Measurements from ENCODE around the gene CBLB.

The CBLB gene

DNA sequence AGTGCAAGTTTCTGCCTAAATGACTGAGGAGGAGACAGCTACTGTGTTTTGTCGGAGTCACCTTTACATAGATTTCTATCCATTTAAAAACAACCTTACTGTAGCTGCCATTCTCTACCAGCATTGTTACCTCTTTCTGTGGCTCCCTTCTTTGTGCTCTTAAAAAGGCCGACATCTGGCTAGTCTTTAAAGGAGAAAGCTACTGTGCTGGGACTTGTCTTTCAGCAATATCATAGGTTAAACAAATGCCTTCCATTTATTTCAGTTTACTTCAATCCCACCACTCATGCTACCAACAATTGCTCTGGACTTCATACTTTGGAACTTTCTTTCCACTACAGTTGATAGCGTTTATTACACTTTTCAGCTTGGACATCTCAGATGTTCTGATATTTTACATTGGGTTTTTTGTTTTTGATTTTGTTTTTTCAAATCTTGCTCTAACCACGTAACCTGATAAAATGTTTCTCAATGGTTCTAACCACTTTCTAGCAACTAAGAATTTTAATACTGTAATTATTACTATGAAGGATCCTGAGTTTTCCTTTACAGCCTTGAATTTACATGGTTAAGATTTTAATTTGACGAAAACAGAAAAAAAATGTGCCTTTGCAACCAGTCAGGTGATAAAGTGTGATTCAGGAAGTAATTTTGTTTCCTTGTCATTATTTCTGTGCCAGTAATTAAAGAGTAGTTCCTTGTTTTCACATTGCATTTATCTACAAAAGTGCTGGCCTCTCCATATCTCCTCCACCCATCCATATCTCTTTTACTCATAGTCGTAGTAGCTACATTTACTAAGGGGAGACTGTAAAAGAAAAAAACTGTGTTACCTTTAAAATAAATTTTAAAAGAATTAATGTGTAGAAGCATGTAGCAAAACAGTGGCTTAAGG, 1.3 kb upstream of the CBLB start:
- DNase-seq: peak in 2 of 4 experiments; percentile 31 to 43

DNA sequence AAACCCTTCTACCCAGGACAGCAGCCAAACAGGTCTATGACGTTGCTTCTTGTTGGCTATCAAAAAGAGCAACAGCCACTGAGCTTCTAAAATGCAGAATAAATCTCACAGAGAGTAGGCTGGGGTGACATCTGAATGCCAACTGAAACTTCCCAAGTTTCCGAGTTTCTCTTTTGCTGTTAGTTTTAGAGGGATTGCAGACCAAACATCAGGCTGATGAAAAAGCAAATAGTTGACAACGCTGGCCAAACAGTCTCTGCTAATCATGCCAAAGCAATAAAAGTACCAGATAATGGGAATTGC, 670 bp upstream of the CBLB start:
- no peak for DNase-seq

DNA sequence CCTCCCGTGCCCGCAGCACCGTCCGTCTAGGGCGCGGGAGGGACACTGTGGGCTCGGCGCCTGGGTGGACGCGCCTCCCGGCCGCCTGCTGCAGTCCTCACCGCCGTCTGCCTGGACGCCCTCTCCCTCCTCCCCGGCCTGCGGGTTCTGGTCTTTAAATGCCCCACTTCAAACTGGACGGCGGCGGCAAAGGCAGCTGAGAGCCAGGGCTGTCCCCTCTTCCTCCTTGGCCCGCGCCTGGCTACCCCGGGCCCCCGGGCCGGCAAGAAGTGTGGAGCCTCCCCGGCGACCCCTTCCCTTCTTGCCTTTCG, 426 bp downstream of the CBLB start:
- DNase-seq: peak; percentile 38 to 73 (median 60)

DNA sequence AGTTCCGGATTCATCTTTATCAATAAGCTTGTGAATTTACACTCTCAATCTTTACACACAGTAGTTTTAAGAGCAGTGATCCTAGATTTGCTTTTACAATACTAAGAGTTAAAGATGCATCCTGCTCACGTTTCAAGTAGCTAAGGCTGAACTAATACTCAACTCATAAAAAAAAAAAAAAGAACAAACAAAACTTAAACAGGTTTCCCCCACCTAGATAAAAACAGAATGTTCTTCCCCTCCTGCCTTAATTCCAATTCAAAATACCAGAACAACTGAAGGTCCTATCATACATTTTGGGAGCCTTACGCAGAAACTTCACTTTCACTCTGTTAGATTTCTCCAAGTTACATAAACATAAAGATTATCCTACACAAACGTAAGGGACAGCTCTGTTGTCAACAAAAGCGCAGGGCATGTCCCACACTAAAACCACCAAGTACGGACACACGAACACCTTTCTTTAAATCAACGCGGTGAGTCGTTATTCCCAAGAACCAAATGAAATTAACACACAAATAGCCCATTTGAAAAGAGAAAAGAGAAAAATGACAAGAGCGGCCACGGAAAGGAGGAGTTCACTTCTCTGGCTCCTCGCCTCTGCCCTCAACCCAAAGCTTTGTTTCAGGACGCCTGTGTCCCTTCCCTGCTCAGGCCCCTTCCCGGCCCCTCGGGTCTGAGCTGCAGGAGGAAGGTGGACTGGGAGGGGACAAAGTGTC, 941 bp downstream of the CBLB start:
- DNase-seq: peak in 1 of 4 experiments; percentile 10

DNA sequence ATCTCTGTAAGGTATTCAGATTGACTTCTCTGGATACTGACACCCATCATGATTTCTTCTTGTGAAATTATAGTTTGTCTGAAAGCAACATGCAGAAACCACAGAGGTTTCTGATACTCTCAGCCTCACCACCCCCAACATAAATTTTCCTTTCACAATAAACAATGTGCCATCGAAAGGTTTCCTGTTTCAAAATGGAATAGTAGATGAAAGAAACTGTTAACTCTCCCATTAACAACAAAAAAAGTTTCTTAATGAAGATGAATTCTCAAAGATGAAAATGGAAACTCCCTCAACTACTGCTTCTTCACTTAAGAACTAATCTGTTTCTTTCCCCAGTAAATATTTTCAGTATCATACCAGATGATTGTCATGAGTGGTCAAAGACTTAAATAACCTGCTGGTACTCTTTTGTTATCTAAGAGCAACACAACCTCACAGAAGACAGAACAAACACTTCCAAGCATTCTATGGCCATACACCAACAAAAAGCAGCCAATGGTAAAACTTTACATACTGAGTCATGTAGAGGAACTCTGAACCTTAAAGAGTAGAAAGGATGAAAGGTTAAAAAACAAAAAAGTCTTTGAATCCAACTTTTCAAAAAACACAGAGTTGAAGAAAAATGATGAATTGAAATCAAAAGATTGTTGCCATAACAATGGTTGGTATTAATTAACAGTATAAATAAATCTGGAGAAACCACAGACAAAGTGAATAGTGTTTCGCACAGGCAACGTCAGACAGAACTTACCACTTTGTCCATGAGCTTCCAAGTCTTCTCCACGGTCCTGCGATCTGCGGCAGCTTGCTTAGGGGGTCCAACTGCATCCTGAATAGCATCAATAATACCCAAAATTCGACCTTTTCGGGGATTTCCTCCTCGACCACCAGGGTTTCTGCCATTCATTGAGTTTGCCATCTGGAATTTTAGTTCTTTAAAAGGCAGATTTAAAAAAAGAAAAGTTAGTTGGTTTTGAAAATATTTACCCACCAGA, 1.9 kb downstream of the CBLB start:
- peak in 2 of 4 experiments; percentile 31 to 33 for DNase-seq

DNA sequence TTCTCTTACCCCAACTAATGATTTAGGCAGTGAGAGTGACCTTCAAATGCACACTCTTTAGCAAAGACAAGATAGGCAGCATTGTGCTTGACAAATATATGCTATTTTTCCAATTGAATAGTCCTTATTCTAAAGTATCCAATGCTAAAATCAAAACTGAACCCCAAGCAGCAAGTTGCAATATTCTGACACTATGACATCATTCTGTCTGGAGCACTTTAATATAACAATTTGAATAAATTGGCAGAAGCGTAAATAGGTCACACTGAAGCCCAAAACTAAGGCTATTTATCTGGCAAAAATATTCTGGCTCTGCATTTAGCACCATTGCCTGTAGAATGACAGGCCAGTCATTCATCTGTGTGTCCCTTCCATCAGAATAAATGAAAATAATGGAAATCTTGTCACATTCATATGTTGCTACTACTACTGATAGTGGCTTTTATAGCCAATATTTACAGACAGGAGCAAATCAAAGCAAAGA, 2.9 kb downstream of the CBLB start:
- no peak for DNase-seq

DNA sequence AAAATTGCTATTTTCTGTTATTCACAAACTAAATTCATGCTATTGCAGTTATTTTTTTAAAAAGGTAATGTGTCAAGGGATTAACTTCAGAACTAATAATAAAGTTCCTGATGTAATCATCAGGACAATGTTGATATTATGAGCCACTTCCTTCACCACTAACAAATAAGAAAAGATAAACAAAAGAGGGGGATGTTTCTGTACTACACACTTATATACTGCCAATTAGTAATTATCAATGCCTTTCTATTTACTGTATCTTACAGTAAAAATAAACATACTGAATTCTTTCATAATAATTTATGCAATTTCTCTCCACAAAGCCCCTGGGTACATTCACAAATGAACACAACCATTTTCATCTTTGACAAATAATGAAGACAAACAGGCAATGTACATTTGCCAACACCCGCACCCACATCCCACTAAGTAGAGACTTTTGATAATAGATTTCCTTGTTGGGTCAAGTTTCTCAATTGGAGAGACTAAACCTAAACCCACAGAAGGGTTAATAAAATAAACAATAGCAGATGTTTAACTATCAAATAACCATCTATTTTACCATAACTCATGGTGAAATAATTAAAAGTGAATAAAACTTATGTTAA, 3.7 kb downstream of the CBLB start:
- no peak for DNase-seq

DNA sequence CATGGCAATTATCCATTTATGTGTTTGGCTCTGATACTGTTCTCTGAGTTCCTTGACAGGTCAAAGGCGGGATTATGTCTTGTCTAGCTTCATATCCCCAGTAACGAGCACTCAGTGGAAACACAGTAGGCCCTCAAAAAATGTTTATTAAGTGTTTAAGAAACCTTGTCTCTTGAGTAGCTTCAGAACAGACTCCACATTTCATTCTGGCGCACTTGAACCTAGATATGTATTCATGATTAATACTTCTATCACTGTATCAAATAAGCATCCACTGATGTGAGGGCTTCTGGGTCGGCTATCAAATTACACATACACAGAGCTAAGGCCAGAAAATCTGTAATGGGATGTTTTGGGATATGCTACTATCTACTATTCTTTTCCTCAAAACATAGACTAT, 4.6 kb downstream of the CBLB start:
- DNase-seq: no peak

DNA sequence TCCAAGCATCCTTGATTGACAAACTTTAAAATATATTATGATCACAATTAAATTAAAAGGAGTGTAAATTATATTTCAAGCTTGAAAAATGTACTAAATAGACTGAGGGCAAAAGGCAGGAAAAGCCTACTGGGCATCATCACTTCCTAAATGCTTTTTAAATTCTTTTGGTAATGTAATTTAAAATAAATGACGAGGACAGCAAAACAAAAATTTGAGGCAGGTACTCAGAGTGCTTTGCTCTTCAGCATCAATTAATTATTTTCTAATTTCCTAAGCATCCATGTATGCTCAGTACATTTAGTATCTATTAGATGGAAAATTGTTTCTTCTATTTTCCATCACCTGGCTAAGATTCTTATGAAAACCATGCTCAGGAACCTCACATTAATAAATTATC, 5.2 kb downstream of the CBLB start:
- DNase-seq: no peak

DNA sequence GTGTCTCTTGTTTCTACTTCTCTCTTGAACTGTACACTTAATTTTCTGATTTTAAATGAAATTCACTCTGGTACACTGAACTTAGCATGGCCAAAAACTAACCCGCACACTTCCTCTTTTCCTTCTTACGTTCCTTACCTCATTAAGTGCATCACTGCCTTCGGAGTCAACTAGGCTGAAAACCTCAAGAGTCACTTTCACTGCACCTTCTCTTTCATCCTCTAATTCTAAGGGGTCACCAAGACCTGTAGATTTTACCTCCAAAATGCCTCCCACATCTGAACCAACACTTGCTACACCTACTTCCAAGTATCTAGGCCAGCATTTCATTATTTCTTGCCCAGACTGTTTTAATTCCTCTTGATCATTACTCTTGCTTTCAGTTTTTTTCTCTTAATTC, 6.6 kb downstream of the CBLB start:
- DNase-seq: peak; percentile 27 to 49 (median 40)

DNA sequence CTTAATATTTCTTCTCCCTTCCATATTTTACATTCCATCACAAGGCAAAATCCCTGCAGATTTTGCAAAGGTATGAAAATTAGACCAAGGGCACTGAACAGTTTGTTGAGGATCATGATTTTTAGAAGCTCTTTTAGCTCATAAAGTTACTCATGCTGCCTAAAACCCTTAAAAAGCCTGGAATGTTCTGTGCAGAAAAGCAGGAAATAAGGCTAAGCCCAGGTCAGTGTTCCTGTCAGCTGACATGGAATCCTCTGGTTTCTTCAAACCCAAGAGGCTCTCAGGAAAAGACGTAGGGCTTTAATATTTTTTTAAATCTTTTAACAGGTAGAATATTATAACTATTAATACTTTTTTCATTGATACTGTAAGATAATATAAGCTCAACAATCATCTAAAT, 8.2 kb downstream of the CBLB start:
- DNase-seq: no peak

DNA sequence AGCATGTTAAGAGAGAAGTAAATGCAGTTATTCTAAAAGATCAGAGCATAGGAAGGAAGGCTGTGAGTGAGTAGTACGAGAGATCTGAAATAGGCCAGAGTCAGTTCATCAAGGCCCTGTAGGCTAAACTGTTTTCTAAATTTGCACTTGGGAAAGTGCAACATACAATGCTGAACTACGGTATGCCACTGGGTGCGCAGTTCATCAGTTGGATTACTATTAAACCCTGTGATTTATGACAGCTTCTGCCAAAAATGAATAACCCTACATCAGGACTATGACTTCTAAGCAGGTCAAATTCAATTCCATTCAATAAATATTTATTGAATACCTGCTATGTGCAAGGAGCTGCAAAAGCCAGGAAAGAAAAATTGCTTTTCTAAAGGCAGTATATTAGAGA, 10.8 kb downstream of the CBLB start:
- DNase-seq: no peak

DNA sequence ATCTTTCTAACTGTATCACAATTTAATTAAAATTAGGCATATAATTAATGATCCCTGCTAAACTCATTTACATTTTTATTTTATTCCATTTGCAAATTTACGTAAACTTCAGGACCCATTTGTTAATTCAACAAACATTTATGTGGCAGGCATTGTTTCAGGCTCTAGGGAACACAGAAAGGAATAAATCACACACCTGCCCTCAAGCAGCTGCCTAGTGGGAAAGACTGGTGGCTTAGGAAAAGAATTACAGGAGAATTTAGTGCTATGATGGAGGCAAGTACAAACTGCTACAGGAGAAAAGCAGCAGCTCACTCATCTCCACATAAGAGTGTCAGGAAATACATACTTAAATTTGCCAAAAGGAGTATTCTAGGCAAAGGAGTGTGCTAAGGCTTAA, 11.2 kb downstream of the CBLB start:
- no peak for DNase-seq

DNA sequence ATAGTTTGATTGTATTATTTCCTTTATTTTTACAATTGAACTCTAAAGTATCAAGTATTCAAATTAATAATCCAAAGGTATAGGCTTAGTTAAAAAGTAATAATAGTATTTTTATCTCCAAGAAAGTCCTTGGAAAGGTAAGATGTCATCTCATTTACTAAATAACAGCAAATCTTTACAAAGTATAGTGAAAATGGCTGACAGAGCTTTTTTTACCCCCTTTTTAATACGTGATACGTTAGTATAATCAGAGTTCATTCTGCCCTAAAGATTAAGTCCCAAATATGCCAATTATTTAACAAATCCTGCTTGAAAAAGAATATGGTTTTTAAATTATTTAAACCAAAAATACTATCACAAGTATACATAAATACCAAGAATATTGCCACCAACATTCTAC, 12.2 kb downstream of the CBLB start:
- no peak for DNase-seq

DNA sequence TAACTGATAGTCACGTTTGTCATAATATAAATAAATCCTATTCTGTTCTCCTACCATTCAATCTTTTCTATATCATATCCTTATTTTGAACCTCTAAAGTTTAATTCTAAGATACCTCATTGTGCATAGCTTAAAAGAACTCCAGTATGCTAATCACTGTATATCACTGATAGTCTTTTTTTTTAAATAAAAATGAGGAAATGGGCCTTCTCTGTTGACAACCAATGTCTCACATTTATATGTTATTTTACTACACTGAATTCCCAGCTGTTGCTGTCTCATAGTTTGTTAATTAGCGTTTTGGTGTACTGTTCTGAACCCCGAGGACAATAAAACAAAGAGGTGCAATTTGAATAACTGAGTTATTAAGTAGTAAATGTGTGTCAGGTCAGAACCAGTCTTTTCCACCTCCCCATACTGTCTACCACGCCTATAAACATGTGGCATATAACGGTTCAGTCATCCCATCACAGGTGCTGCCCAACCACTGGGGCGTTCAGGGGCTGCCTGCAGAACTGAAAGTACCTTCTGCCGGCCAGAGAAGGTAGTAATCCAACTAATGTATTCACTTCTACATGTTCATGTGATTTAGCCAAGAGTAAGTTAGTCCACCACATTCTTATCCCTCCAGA, 14.9 kb downstream of the CBLB start:
- DNase-seq: no peak

DNA sequence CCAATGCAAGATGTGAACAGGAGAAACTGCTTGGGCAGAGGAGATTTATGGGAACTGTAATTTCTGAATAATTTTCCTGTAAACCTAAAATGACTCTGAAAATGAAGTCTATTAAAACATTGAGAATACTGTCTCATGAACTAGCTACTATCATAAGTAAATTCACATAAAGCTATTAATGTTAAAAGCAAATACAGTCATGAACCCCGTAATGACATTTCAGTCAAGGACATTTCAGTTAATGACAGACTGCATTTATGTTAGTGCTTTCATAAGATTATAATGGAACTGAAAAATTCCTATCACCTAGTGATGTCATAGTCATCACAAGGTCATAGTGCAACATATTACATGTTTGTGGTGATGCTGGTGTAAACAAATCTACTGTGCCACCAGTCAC, 17.2 kb downstream of the CBLB start:
- DNase-seq: no peak

DNA sequence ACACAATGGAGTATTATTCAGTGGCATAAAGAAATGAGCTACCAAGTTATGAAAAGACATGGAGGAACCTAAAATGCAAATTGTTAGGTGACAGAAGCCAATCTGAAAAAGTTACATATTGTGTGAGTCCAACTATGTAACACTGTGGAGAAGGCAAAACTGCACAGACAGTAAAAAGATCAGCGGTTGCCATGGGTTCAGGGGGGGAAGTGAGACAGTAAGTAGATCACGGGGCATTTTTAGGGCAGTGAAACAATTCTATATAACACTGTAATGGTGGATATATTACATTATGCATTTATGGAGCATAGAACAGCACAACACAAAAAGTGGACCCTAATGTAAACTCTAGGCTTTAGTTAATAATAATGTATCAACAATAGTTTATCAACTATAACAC, 17.6 kb downstream of the CBLB start:
- DNase-seq: peak in 2 of 4 experiments; percentile 22 to 30

DNA sequence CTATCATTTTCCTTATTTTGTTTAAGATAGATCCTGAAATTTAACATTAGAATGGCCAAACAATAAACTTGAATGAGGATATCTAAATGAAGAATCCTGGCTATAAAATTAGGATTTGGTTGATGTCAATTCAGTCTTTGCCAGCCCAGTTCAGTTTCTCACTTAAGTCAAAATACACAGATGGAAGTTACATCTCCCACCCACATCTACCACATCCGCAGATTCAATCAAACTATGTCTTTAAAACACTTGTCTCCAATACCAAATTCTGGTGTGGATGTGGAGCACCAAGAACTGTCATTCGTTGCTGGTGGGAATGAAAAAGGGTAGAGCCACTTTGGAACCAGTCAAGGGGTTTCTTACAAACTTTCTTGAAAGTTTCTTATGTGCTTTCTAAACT, 18.2 kb downstream of the CBLB start:
- DNase-seq: no peak

DNA sequence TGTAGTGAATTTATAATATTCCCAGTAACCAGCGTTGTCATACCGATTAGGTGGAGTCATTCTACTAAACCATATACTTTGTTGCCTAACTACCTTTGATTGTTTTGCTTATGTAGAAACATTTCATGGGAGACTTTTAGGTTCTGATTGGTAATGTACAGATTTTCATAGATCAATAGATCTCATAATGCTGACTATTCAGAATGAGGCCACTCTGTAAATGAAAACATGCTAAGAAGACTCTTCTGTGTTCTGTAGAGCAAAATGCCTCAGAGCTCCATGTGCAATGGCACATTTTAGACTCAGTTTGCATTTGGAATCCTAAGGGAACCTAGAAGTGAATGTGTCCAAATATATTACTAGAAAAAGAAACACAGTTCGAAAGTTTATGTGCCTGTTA, 20.0 kb downstream of the CBLB start:
- DNase-seq: no peak

DNA sequence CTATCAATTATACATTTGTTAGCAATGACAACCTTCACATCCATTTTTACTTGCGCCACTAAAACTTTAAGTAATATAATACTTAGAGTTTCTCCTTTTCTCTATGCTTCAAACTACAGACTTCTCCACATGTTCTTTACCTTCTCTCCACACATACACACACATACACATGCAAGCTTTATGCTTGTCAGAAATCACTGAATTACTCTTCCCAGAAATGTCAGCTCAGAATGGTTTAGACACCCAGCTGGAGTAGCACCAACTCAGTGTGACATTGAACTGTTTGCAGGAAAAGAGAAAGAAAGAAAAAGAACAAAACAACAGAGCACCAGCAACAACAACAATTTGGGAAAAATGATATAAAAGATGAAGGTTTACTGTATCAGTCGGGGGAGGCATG, 20.9 kb downstream of the CBLB start:
- no peak for DNase-seq

DNA sequence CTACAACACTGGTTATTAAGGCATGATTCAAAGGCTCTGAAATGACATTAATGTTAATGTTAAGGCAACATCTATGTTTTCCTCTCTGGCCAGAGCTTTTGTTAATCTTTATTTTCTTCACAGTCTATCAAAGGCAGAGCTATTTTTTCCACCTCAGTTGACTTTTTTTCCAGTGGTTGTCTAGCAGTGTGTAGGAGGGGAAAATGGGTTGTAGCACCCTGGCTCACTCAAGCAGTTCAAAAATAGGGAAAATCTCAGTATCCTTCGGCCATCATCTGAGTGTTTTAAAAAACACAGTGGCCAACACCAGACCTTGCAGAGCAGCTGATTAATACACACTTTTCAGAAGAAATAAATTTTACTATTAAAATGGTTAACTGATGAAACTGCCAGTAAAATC, 21.4 kb downstream of the CBLB start:
- no peak for DNase-seq

DNA sequence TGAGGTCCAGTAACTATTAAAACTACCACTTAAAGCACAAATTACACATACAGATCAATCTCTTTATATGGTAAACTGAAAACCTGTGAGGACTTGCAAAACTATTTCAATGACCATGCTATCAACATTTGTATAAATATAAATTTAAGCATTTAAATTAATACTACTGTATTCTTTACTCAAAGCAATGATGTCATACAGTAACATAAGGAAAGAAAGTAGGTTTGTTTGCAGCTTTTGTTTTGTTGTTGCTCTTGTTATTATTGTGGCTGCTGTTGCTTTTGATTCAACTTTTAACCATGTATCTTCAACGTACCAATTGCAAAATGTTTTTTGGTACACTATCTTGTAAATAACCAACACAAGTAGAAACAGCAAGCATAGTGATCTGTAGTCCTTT, 22.0 kb downstream of the CBLB start:
- DNase-seq: no peak
